Activated T-cell treated with anti-CD3 and anti-CD28 coated beads for 48 hours (primary cell): ENCODE data around the gene PSME3IP1.
"Not testable (repeated sequence)": the region's sequence is repeated elsewhere in the genome, so short reads cannot be mapped to it uniquely, and the experiment has no call there.

Experiments
- DNase-seq: peaks from one replicate; pipeline ENCODE4 v3.0.0-alpha.2; 2020; ENCODE audit warnings: low read depth

PSME3IP1 gene, protein sequence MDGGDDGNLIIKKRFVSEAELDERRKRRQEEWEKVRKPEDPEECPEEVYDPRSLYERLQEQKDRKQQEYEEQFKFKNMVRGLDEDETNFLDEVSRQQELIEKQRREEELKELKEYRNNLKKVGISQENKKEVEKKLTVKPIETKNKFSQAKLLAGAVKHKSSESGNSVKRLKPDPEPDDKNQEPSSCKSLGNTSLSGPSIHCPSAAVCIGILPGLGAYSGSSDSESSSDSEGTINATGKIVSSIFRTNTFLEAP

DNA sequence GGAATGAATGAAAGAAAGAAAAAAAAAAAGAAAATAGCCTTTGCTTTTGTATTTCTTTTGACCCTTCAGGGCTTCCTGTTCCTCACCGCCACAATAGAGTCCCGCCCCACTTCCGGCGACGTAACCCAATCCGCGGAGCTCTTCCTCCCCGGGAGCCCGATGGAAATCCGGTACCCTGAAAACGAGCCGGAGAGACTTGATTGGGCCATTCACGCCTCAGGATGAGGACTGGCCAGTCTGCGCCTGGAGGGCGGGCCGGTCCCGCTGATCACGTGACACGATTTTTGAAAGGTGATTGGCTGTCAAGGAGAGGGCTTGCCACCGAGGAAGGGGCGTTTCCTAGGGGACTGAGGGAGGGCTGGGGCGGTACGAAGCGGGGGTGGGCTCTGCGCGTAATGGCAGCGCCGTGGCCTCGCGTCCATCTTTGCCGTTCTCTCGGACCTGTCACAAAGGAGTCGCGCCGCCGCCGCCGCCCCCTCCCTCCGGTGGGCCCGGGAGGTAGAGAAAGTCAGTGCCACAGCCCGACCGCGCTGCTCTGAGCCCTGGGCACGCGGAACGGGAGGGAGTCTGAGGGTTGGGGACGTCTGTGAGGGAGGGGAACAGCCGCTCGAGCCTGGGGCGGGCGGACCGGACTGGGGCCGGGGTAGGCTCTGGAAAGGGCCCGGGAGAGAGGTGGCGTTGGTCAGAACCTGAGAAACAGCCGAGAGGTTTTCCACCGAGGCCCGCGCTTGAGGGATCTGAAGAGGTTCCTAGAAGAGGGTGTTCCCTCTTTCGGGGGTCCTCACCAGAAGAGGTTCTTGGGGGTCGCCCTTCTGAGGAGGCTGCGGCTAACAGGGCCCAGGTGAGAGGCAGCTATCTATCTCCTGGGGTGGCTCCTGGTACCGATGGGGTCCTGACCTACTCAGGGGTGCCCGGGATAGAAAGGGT is at the start of gene PSME3IP1, which contains the start of gene RSPRY1:
Gene PSME3IP1 (minus strand): TSS at position 95 of the 927 bp plus-strand sequence. CDS start 12,185 bp downstream, outside the sequence.
Gene RSPRY1 (plus strand): TSS at position 385 of the 927 bp plus-strand sequence. CDS start 18,330 bp downstream, outside the sequence.
- peak; percentile 98 for DNase-seq

DNA sequence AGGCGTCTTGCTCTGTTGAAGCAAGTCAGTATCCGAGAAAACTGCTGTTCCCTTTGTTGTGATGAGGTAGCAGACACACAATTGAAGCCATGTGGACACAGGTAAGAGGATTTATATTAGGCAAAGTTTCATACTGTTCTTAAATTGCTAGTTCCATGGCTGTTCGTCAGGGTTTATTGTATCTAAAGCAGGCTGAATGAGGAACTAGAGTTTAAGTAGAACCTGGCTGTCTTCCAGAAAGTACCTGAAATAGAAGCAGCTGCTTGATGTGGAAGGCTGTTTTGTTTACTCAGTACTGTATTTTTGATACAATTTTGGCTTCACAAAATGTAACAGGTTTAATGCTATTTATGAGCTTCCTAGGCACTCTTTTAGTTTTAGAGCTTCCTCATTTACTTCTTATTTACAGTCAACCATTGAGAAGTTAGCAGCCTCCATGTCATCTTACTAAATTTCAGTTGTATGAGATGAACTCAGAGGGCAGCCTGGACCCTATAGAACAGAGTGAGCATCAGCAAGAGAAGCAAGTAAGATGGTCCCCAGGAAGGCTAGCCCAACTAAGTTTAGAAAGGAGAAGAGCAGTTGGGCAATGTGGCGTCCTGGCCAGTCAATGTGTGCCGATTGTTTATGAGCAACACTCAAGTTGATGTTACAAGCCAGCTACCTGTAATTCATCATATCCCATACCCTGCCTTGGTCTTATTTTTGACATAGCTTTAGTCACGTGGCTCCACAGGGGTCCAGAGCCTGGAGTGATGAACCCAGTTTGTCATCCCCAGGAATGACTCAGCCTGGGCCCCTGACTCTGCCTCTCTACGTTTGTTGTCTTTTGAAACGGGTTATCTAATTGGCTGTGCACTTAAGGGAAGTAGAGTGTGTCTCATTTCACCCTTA is 49.5 kb upstream of the PSME3IP1 start:
- peak; percentile 31 for DNase-seq

DNA sequence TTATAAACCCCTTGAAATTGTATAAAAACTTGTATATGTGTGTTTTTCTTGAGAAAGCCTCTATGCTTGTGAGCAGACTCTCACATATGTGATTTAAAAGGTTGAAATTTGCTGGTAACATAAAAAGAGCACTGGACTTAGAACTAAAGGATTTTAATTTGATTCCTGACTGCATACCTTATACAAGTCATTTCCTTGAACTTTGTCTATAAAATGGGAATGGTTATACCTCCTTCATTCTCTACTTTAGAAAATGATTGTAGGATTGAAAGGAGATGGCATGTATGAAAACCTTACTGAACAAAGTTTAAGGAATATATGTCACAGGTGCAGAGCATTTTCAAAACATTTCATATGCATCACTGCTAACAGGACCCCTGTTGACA is 48.9 kb upstream of the PSME3IP1 start:
- DNase-seq, result no peak

DNA sequence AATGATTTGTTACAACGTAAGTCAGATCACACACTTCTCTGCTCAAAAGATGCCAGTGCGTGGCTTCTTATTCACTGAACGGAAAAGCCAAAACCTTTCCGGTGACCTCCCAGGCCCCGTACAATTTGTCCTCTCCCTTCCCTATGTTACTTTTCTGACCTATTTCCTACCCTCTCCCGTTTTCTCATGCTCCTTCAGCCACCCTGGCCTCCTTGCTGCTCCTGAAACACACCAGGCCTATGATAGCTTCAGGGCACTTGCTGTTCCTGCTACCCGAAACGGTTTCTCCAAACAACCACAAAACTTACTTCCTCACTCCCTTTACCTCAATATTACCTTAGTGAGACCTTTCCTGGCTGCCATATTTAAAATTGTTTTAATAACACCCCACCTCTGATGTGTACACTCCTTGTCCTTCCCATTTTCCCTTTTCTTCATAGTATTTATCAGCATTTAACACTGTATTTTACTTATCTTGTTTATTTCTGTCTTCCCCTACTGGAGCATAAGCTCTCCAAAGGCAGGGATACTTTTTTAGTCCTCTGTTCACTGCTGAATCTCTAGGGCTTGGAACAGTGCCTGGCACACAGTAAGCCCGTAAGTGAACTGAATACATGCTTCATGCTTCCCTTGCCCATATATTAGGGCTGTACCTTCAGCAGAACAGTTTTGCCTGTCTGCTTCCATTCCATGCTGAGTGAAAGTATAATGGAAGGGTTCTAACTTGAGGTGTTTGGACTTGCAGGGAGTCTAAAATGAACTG is 48.3 kb upstream of the PSME3IP1 start:
- DNase-seq, result no peak

DNA sequence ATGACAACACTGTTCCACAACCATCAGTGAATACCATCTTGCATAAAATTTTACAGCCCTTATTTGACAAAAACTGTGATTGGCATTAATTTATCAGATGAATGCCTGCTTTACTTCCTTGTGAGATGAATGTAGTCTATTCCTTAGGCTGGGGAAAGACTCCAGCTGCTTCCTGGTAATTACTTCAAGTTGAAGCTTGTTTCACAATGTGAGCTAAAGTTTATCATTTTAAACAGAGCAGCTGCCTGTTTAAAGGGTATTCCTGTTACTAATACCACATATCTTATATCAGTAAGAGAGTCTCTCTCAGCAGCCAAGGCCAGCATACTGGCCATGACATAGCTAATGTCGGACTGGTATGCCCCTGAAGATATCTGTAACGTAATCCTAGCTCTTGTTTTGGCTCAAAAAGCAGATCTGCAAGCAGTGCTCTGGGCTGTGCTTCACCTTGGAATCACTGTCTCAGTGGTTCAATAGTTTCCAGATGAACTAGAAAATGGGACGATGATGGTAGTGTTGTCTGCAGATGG is 46.0 kb upstream of the PSME3IP1 start:
- DNase-seq, result no peak

DNA sequence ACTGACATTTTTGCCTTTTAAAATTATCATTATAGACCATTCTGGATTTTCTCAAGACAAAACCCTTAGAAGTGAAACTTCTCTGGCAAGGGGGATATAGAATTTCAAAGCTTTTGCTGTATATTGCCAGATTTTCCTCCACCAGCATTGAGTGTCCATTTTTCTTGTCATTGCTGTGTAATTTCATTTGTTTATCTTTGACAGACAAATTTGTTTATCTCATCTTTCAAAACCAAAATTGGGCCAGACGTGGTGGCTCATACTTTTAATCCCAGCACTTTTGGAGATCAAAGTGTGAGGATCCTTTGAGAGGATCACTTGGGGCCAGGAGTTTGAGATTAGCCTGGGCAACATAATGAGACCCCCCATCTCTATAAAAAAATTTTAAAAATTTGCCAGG is 43.2 kb upstream of the PSME3IP1 start:
- DNase-seq, result no peak

DNA sequence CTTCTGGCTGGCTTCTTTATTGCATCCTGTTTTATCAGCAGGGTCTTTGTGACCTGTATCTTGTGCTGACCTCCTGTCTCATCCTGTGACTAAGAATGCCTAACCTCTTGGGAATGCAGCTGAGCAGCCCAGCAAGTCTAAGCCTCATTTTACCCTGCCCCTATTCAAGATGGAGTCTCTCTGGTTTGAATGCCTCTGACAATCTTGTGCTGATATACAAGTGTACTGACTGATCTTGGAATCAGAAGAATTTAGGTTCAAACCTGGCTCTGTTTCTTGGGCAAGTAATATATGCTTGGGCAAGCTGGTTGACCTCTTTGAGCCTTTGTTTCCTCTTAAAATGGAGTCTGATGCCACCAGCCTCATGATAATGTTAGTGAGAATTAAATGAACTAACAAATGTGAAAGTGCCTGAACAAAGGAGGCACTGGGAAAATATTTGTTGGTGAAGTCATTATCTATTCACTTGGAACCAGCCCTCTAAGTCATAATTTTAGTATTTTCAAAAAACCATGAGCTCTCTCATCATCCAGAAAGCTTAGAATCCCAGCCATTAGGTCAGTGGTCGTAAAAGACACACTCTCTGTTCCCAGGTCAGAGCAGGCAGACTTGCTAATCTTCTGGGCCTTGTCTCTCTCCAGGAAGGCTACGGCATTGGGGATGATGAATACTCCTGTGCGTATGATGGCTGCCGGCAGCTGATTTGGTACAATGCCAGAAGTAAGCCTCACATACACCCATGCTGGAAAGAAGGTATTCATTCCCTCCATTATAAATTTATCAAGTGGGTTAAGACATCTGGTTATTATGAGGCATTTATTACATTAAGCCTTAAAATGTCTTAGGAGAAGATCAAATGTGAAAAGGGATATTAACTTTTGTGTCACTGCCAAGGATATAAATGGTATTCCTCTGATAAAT is 41.1 kb upstream of the PSME3IP1 start:
- no peak for DNase-seq

DNA sequence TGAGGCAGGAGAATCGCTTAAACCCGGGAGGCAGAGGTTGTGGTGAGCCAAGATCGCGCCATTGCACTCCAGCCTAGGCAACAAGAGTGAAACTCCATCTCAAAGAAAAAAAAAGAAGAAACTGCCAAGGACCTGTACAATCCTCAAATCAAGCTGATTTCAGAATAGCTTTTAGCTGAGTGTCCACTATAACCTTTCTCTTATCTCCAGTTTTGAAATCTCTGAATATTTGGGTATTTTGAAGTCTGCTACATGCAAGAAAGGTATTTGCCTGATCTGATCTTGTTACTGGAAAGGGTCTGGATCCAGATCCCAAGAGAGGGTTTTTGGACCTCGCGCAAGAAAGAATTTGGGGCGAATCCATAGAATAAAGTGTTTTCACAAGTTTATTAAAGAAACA is 40.1 kb upstream of the PSME3IP1 start:
- DNase-seq, result no peak

DNA sequence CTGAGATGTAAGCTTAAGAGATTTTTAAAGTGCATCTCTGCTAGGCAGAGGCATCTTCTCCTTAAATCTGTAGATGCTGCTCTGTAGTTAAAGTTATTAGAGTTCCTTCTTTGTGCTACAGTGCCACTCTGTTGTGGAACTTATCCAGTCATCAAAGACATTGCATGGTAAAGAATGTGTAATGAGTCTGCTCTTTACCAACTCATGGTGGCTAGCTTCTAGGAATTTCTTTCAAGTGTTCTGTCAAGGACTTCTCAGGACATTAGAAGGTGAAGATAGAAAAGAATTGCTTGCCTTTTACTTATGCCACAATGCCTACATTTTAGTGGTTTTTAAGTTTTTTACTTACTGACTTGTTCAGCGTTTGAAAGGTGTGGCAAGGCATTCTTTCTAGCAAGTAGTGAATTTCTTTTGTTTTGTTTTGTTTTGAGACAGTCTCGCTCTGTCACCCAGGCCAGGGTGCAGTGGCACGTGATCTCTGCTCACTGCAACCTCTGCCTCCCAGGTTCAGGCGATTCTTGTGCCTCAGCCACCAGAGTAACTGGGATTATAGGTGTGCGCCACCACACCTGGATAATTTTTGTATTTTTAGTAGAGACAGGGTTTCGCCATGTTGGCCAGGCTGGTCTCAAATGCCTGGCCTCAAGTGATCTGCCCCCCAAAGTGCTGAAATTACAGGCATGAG is 39.0 kb upstream of the PSME3IP1 start:
- no peak for DNase-seq

DNA sequence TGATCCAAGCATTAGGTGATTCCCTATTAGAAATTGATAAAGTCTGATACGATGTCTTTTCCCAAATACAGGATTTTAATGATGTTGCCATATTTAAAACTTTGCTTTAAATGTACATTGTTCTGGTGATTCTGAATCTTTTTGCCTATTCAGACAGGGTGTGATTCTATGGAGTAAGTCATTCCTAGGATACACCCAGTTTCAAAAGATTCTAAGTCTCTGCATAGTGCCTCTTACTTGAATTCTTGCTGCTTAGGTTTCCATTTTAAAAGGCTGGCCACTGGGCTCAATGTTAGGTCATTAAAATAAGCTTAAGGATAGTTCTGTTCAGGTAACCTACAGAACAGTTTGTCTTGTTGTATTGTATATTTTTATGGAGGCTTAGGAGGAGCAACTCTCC is 37.2 kb upstream of the PSME3IP1 start:
- DNase-seq, result no peak

DNA sequence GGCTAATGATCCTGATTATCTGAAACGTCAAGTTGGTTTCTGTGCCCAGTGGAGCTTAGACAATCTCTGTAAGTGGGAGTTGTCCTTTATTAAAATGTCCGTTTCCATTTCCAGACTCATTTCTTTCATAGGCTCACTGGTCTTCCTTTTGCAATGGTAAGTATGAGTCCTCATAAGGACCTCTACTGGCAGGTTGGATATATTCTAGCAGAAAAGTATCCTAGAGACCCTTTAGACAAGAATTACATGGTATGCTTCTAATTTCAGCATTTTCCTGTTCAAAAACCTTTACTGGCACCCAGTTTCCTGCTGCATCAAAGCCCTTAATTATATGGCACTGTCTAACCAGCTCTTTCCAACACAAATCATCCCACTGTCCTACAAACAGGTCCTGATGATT is 31.1 kb upstream of the PSME3IP1 start:
- DNase-seq, result no peak

DNA sequence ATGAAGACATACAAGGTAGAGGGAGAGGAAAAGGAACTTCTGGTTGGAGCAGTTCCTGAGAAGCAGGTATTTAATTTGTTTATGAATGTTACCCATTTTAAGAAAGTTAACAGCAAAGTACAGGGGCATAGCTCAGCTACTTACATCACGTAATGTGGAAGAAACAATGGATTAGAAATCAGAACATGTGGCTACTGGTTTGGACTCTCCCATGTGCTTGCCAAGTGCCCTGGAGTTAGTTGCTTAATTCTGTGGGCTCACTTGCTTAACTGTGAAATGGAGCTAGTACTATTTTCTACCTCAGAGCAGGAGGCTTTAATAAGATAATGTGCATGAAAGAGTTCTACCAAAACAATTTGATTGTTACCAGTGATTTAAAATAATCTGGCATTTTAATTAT is 27.6 kb upstream of the PSME3IP1 start:
- DNase-seq, result no peak

DNA sequence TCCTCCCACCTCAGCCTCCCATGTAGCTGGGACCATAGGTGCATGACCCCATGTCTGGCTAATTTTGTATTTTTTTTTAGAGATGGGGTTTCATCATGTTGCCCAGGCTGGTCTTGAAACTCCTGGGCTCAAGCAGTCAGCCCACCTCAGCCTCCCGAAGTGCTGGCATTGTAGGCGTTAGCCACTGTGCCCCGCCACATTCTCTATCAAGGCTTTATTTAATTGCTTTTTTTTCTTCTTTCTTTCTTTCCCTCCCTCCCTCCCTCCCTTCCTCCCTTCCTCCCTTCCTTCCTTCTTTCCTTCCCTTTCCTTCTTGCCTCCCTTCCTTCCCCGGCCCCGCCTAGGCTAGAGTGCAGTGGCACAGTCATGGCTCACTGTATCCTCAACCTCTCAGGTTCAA is 23.9 kb upstream of the PSME3IP1 start:
- no peak for DNase-seq

DNA sequence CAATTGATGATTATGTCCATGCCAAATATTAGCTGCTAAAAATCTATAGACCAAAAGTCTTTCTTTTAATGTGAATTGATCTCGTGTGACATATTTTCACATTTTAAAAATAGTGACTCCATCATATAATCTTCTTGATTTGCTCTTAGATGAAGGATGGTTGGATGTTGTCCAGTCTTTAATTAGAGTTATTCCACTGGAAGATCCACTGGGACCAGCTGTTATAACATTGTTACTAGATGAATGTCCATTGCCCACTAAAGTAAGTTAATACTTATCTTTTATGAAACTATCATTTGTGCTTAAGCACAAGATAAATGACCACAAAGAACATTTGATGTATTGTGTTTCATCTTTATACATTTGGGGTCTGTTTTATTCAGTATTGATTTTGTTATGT is 23.1 kb upstream of the PSME3IP1 start:
- no peak for DNase-seq

DNA sequence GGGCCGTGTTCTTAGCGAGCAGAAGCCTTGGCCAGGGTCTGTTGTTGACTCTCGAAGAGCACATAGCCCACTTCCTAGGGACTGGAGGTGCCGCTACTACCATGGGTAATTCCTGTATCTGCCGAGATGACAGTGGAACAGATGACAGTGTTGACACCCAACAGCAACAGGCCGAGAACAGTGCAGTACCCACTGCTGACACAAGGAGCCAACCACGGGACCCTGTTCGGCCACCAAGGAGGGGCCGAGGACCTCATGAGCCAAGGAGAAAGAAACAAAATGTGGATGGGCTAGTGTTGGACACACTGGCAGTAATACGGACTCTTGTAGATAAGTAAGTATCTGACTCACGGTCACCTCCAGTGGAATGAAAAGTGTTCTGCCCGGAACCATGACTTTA is 18.8 kb upstream of the PSME3IP1 start:
- no peak for DNase-seq

DNA sequence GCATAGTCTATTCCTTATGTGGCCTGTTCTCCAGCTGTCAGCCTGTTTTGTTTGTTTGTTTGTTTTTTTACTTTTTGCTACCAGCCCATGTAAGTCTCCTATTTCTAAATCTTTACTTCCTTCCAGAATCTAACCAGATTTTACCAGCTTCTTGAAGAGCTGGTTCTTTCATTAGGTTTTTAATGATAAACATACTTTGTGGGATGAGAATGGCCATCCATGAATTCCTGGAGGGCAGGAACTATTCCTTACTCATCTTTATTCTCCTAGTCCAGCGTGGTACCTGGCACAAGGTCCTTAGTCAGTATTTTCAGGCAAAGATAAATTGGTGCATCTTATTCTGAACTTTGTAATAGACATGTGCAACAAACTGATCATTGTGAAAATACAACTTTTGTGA is 17.6 kb upstream of the PSME3IP1 start:
- DNase-seq, result no peak

DNA sequence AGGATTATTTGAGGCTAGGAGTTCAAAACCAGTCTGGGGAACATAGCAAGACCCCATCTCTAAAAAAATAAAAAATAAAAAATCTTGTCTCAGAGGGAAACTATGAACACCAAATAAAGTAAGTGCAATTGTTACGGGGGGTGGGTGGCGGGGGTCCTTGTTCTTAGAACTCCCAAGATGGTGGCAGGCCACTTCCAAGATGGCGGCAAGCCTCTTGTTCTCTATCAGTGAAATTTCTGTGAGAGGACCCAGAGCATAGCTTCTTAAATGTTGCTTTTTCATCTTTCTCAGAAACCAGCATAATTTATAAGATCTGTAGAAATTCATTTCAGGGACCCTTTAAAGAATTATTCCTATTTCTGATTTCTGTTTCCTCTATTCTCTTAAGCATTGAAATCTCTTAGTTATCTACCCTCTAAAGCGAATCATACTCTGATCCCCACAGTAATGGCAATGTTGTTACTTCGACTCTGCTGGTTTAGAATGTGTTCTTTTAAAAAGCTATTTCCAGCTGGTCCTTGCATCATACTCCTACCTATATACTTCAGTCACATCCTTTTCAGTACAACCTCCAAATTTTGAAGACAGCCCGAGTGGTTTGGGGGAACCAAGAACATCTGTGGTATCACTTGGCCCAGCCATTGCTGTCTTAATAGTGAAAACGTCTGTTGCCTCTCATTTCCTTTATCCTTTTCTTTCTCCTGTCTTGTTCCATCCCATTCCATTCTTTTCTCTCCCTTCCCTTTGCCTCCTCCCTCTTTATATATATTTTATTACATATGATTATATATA is 16.5 kb upstream of the PSME3IP1 start:
- DNase-seq, result no peak

DNA sequence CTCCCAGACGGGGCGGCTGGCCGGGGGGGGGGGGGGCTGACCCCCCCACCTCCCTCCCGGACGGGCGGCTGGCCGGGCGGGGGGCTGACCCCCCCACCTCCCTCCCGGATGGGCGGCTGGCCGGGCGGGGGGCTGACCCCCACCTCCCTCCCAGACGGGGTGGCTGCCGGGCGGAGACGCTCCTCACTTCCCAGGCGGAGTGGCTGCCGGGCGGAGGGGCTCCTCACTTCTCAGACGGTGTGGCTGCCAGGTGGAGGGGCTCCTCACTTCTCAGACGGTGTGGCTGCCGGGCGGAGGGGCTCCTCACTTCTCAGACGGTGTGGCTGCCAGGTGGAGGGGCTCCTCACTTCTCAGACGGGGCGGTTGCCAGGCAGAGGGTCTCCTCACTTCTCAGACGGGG is 15.1 kb upstream of the PSME3IP1 start:
- DNase-seq, result not testable (repeated sequence)

DNA sequence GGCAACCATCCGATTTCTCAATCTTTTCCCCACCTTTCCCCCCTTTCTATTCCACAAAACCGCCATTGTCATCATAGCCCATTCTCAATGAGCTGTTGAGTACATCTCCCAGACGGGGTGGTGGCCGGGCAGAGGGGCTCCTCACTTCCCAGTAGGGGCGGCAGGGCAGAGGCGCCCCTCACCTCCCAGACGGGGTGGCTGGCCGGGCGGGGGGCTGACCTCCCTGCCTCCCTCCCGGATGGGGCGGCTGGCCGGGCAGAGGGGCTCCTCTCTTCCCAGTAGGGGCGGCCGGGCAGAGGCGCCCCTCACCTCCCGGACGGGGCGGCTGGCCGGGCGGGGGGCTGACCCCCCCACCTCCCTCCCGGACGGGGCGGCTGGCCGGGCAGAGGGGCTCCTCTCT is 14.5 kb upstream of the PSME3IP1 start:
- not testable (repeated sequence) for DNase-seq
